HCT116 (cell line): Measurements from ENCODE around the gene FARP1.

ENCODE experiments used
- CEBPB ChIP-seq: IDR thresholded peaks from 2 replicates; pipeline ENCODE4 v1.6.1; 2012; ENCODE audit warnings: low read depth
- EGR1 ChIP-seq: IDR thresholded peaks from 2 replicates; pipeline ENCODE4 v1.6.1; 2012; ENCODE audit warnings: low read depth
- ELF1 ChIP-seq: IDR thresholded peaks from 2 replicates; pipeline ENCODE4 v1.6.1; 2012; ENCODE audit warnings: low read depth, borderline replicate concordance
- EZH2 ChIP-seq: fragments of 200-600 bp; sonication (generic); IDR thresholded peaks from 2 replicates; pipeline ENCODE4 v1.6.1; 2017; ENCODE audit warnings: antibody characterized with exemption, mixed run types
- EZH2phosphoT487 ChIP-seq: fragments of 200-600 bp; IDR thresholded peaks from 2 replicates; pipeline ENCODE4 v1.6.1; 2018; ENCODE audit warnings: antibody characterized with exemption, borderline replicate concordance
- MAX ChIP-seq: IDR thresholded peaks from 2 replicates; pipeline ENCODE4 v1.6.1; 2012
- POLR2A ChIP-seq: IDR thresholded peaks from 2 replicates; pipeline ENCODE4 v1.7.0; 2011; ENCODE audit warnings: borderline replicate concordance; ENCODE audit not compliant: insufficient read depth, insufficient read length; ENCODE audit errors: extremely low read depth
- POLR2AphosphoS5 ChIP-seq: IDR thresholded peaks from 2 replicates; pipeline ENCODE4 v1.6.1; 2011; ENCODE audit warnings: mild to moderate bottlenecking, low read depth, low read length, moderate library complexity
- TCF7L2 ChIP-seq: IDR thresholded peaks from 2 replicates; pipeline ENCODE4 v1.7.0; 2011; ENCODE audit warnings: borderline replicate concordance, inconsistent platforms; ENCODE audit not compliant: insufficient read depth, insufficient read length; ENCODE audit errors: extremely low read depth
- ZNF274 ChIP-seq: fragments of 200-500 bp; sonication (Bioruptor generic); IDR thresholded peaks from 2 replicates; pipeline ENCODE4 v1.6.1; 2014; ENCODE audit warnings: mild to moderate bottlenecking, low read depth, low read length, inconsistent platforms
- TF ChIP-seq, protein P1 (sequence below), 3 experiments: fragments of 200-600 bp in 1 of 3; sonication (generic) in 1 of 3; IDR thresholded peaks in 2 of 3; conservative IDR thresholded peaks in 1 of 3; 2 replicates each; pipeline ENCODE4 v1.5.1; 2012 to 2017; ENCODE audit warnings: low read depth in 2 of 3, low read length in 2 of 3, antibody characterized with exemption in 1 of 3, borderline replicate concordance in 1 of 3, control low read depth in 1 of 3, mild to moderate bottlenecking in 1 of 3, mixed read lengths in 1 of 3, mixed run types in 1 of 3, moderate library complexity in 1 of 3; ENCODE audit not compliant: insufficient read depth in 1 of 3
- TF ChIP-seq, protein P2 (sequence below): IDR thresholded peaks from 2 replicates; pipeline ENCODE4 v1.6.1; 2012; ENCODE audit warnings: low read depth

- TF ChIP-seq EZH2 (no peak), MAX (no peak), ZNF274 (no peak), EZH2phosphoT487 (no peak), POLR2AphosphoS5 (no peak), ELF1 (no peak), POLR2A (no peak), TCF7L2 (no peak), EGR1 (no peak), CEBPB (no peak)
- TF ChIP-seq, protein P1, sequence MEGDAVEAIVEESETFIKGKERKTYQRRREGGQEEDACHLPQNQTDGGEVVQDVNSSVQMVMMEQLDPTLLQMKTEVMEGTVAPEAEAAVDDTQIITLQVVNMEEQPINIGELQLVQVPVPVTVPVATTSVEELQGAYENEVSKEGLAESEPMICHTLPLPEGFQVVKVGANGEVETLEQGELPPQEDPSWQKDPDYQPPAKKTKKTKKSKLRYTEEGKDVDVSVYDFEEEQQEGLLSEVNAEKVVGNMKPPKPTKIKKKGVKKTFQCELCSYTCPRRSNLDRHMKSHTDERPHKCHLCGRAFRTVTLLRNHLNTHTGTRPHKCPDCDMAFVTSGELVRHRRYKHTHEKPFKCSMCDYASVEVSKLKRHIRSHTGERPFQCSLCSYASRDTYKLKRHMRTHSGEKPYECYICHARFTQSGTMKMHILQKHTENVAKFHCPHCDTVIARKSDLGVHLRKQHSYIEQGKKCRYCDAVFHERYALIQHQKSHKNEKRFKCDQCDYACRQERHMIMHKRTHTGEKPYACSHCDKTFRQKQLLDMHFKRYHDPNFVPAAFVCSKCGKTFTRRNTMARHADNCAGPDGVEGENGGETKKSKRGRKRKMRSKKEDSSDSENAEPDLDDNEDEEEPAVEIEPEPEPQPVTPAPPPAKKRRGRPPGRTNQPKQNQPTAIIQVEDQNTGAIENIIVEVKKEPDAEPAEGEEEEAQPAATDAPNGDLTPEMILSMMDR (IDR thresholded peaks at IDR 0.05 in 2 of 3, conservative IDR thresholded peaks at IDR 0.05 in 1 of 3; ENCODE audit: borderline replicate concordance in 1 of 3, insufficient read depth in 1 of 3, low read depth in 2 of 3, low read length in 2 of 3), result no peak
- TF ChIP-seq, protein P2, sequence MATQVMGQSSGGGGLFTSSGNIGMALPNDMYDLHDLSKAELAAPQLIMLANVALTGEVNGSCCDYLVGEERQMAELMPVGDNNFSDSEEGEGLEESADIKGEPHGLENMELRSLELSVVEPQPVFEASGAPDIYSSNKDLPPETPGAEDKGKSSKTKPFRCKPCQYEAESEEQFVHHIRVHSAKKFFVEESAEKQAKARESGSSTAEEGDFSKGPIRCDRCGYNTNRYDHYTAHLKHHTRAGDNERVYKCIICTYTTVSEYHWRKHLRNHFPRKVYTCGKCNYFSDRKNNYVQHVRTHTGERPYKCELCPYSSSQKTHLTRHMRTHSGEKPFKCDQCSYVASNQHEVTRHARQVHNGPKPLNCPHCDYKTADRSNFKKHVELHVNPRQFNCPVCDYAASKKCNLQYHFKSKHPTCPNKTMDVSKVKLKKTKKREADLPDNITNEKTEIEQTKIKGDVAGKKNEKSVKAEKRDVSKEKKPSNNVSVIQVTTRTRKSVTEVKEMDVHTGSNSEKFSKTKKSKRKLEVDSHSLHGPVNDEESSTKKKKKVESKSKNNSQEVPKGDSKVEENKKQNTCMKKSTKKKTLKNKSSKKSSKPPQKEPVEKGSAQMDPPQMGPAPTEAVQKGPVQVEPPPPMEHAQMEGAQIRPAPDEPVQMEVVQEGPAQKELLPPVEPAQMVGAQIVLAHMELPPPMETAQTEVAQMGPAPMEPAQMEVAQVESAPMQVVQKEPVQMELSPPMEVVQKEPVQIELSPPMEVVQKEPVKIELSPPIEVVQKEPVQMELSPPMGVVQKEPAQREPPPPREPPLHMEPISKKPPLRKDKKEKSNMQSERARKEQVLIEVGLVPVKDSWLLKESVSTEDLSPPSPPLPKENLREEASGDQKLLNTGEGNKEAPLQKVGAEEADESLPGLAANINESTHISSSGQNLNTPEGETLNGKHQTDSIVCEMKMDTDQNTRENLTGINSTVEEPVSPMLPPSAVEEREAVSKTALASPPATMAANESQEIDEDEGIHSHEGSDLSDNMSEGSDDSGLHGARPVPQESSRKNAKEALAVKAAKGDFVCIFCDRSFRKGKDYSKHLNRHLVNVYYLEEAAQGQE, result no peak
Measured at GRCh38 chr13:98299235-98299965, 156.5 kb downstream of the FARP1 start.
